Upper lobe of left lung (tissue), 4 donors: Measurements from ENCODE around the gene TSSK3.

ENCODE experiments used
- EP300 ChIP-seq, 4 donors: sonication (generic); formaldehyde crosslinking; IDR thresholded peaks; one replicate each; pipeline ENCODE4 v1.5.1; 2017; ENCODE audit warnings: antibody characterized with exemption in 4 of 4, control low read depth in 2 of 4
- POLR2A ChIP-seq, 4 donors: fragments of 450-650 bp; IDR thresholded peaks; one replicate each; pipeline ENCODE4 v1.5.1; 2016 to 2017; ENCODE audit warnings: antibody characterized with exemption in 4 of 4, mild to moderate bottlenecking in 2 of 4
- TF ChIP-seq, protein P1 (sequence below), 6 experiments: fragments of 450-650 bp in 4 of 6; fragments of 200-600 bp in 2 of 6; sonication (generic) in 2 of 6; IDR thresholded peaks; one replicate each; pipeline ENCODE4 v1.5.1; 2016 to 2019; ENCODE audit warnings: antibody characterized with exemption in 6 of 6

DNA sequence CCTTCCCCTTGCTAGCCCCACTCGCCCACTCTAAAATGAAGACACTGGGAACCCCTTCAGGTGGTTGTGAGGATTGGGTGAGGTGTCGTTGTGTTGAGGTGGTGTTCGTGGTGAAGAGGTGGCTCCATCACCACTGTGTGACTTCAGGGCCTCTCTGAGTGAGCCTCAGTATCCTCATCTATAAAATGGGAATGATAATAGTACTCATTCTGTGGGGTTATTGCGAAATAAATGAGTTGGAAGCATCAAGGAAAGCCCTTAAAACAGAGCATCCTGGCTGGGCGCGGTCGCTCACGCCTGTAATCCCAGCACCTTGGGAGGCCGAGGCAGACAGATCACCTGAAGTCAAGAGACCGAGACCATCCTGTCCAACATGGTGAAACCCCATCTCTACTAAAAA, 19.6 kb upstream of the TSSK3 start:
- TF ChIP-seq, protein P1, sequence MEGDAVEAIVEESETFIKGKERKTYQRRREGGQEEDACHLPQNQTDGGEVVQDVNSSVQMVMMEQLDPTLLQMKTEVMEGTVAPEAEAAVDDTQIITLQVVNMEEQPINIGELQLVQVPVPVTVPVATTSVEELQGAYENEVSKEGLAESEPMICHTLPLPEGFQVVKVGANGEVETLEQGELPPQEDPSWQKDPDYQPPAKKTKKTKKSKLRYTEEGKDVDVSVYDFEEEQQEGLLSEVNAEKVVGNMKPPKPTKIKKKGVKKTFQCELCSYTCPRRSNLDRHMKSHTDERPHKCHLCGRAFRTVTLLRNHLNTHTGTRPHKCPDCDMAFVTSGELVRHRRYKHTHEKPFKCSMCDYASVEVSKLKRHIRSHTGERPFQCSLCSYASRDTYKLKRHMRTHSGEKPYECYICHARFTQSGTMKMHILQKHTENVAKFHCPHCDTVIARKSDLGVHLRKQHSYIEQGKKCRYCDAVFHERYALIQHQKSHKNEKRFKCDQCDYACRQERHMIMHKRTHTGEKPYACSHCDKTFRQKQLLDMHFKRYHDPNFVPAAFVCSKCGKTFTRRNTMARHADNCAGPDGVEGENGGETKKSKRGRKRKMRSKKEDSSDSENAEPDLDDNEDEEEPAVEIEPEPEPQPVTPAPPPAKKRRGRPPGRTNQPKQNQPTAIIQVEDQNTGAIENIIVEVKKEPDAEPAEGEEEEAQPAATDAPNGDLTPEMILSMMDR (IDR thresholded peaks at IDR 0.05), result no peak
- TF ChIP-seq EP300 (IDR thresholded peaks at IDR 0.05) (no peak), POLR2A (IDR thresholded peaks at IDR 0.05) (no peak)
